Globus pallidus (tissue), 1 donor: Measurements from ENCODE around the gene KLHDC7A.

ENCODE experiments used
- DNase-seq: peaks from one replicate; pipeline ENCODE4 v3.0.0-alpha.2; 2015; ENCODE audit warnings: low spot score

The KLHDC7A gene

DNA sequence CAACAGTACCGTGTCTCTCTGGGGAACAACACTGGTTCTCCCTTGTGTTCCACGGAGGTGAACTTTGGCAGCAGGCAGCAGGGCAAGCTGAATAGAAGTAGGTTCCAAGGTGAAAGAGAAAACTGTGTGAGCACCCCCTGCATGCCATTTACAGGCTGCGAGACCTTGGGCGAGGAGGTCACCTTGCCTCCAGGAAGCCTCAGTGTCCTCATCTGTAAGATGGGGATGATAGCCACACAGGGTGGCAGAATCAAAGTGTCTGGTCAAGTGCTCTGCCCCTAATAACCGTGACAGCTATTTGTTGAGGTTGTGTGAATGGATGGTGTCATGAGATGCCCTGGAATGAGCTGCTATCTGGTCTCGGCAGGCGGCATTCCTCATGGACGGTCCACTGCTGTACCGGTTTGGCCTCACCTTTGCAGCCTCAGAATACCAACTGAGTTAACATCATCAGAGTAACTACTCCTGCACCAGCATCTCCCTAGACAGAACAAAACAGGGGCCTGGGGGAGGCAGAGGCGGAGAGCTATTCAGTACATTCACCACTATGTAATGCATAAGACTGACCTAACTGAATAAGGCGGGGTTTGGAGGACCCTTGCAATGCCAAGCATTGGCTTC lies 7.4 kb upstream of the KLHDC7A start:
- no peak for DNase-seq

DNA sequence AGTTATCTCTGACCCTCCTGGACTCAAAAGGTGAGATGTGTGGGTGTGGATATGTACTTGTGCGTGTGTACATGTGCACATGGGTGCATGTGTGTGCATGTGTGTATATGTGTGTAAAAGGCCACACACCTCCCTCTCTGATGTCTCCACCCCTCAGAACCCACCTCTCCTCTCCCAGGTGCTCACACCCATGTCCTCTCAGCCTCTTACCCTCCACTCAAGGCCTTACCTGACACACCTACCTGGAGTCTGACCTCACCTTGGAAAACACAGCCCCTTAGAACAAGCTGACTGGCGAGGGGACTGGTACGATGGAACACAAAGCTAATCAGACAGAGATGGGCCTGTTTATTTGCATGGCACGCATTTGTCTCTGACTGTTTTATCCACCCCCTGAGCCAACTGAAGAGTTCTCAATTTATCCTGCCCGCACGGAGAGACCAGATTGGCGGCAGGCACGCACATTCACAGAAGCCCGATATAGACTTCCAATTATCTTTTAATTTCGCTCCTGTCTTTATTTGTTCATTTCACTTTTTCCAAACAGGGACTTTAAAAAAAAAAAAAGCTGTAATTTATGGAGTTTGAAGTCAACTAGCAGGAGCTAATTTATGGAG lies 6.1 kb upstream of the KLHDC7A start:
- no peak for DNase-seq

DNA sequence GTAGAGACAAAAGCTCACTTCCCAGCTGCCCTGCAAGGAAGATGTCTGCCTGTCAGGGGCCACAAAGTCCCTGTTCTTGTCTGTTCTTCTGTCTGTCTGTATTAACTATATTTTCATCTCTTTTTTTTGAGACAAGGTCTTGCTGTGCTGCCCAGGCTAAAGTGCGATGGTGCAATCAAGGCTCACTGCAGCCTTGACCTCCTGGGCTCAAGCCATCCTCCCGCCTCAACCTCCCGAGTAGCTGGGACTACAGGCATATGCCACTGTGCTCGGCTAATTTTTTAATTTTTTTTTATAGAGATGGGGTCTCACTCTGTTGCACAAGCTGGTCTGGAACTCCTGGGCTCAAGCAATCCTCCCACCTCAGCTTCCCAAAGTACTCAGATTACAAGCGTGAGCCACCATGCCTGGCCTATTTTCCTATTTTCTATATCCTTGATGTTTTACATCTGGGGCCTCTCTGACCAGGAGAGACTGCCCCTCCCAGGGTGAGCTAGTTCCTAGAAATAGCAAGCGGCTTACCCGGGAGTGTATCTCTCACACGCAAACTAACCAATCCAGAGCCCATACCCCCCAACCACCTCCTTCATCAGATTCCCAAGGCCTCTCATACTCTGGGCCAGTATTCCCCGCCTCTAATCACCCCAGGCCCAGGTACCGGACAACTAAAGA lies 5.4 kb upstream of the KLHDC7A start:
- DNase-seq = no peak

DNA sequence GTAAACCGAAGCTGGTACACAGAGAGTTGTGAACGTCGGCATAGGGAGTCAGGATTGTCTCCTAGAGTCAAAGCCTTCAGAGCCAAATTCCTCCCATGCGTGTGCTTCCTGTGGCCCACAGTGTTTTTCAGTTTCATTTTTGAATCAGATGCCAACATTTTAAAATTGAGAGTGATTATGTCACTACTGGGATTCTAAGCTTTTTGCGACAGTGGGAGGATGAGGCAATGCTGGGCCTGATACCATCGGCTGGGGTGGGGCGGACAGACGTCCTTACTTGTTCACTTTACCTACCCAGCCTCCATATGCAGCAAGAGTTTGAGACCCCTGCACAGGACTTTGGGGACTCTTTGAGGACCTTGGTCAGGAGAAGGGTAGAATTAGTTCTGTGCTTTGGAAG lies 1.3 kb upstream of the KLHDC7A start:
- DNase-seq = no peak

DNA sequence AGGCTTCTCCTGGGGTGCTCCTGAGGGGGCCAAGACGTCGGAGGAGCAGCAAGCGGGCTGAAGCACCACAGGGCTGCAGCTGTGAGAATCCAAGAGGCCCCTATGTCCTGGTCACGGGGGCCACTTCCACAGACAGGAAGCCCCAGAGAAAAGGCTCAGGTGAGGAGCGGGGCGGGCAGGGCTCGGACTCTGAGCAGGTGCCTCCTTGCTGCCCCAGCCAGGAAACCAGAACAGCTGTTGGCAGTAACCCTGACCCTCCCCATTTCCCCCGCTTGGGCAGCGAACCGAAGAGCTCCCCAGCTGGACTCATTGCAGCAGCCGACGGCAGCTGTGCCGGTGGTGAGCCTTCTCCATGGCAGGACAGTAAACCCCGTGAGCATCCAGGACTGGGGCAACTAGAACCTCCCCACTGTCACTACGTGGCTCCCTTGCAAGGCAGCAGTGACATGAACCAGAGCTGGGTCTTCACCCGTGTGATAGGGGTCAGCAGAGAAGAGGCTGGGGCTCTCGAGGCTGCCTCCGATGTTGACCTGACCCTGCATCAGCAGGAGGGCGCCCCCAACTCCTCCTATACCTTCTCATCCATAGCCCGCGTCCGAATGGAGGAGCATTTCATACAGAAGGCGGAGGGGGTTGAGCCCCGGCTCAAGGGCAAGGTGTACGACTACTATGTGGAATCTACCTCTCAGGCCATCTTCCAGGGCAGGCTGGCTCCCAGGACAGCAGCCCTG lies 625 bp downstream of the KLHDC7A start:
- DNase-seq = no peak

DNA sequence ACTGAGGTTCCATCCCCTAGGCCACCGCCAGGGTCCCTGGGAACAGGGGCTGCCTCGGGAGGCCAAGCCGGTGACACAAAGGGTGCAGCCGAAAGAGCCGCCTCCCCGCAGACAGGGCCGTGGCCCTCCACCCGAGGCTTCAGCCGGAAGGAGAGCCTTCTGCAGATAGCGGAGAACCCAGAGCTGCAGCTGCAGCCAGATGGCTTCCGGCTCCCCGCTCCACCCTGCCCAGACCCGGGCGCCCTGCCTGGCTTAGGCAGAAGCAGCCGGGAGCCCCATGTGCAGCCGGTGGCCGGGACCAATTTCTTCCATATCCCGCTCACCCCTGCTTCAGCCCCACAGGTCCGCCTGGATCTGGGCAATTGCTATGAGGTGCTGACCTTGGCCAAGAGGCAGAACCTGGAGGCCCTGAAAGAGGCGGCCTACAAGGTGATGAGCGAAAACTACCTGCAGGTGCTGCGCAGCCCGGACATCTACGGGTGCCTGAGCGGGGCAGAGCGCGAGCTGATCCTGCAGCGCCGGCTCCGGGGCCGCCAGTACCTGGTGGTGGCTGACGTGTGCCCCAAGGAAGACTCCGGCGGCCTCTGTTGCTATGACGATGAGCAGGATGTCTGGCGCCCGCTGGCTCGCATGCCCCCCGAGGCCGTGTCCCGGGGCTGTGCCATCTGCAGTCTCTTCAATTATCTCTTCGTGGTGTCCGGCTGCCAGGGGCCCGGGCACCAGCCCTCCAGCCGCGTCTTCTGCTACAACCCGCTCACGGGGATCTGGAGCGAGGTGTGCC lies 1.4 kb downstream of the KLHDC7A start:
- DNase-seq = no peak

DNA sequence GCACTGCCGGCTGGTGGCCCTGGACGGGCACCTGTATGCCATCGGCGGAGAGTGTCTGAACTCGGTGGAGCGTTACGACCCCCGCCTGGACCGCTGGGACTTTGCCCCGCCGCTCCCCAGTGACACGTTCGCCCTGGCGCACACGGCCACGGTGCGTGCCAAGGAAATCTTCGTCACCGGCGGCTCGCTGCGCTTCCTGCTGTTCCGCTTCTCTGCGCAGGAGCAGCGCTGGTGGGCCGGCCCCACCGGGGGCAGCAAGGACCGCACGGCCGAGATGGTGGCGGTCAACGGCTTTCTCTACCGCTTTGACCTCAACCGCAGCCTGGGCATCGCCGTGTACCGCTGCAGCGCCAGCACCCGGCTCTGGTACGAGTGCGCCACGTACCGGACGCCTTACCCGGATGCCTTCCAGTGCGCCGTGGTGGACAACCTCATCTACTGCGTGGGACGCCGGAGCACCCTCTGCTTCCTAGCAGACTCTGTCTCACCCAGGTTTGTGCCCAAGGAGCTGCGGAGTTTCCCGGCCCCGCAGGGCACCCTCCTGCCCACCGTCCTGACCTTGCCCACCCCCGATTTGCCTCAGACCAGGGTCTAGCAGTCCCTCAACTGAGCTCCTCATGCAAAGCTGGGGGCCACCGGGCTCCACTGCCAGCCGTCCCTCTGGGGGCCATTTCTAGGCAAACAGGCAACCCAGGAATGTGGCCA lies 2.1 kb downstream of the KLHDC7A start:
- DNase-seq = no peak

DNA sequence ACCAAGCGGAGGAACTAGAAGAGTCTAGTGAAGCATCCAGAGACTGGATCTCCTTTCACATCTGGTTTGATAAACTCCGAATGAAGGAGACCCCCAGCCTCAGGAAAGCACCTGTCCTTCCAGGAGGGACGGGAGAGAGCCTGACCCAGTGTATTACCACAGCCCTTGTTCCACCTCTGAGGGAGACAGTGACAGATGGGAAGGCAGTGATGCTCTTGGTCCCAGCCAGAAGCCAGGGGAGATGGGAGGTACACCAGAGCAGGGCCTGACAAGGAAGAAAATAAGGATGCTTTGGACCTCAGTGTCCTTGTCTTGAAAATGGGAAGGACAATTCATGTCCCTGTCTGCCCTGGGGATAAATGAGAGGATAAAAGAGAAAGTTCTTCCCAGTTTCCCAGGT lies 3.5 kb downstream of the KLHDC7A start:
- DNase-seq = no peak

DNA sequence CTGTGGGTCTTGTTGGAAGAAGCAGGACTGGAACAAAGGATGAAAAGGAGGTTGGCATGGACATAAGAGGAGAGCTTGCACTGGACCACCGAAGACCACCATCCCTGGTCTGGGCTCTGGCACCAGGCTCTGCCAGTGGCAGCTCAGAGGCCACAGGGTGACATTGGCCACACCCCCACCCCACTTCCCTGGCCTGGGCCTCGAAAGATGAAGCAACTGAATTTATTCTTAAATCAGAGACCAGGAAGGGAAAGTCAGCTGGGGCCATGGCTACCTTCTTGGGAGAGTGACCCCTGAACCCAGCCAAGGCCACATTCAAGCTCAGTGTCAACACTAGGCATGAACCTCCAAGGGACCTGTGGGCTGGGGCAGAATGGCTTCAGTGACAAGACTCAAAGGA lies 4.0 kb downstream of the KLHDC7A start:
- no peak for DNase-seq

DNA sequence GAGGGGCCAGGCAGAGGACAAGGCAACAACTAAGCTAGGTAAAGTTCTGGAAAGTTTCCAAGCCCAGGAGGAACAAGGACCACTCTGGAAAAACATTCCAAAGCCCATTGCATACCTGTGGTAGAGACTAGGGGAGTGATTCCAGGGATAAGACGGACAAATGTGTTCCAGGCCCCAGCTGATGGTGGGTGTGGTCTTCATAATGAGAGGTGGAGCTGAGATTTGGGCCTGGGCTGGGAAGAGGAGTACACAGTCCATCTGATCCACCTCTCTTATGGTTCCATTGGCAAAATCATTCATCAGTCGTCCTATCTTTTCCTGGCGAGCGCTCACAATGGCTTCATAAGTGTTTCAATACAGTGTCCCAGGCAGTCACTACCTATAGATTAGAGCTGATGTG lies 4.5 kb downstream of the KLHDC7A start:
- DNase-seq = no peak

DNA sequence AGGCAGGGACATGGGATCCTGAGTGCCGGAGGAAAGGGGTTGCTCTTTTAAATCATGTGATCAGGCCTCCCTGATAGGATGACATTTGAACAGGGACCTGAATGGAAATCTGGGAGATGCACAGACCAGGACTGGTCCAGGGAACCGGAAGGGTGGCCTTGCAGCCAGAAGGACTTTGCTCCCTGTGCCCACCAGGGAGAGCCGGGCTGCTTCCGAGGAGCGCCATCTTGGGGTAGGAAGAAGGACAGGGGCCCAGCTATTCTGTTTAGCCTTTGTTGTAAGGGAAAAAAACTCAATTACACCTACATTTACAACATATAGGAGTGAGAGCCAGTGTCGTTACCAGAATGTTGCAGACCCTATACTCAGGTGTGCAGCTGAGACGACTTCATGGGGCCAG lies 5.5 kb downstream of the KLHDC7A start:
- DNase-seq = no peak

DNA sequence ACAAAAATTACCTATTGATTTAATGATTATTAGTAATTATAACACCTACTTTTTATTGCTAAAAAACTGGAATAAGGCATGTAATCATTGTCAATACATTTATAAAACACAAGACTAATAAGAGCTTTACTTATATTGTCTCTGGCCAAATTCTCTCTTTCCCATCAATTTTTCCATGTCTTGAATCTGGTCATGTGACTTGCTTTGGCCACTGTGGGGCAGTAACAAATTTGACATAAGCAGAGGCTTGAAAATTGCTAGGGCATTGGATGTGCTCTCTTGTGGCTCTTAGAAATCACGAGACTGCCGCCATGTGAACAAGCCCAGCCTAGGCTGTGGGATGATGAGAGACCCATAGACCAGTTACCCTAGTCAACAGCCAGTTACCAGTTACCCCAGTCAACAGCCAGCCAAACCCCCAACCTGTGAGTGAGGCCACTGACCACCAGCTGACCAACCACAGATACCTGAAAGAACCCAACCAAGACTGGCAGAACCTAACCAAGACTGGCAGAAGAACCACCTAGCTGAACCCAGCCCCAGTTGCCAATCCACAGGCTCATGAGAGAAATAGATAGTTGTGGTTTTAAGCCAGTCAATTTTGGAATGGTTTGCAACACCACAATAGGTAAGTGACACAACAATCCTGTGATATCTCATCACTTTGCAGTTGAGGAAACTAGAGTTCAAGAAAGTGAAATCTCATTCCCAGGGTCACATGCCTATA lies 8.8 kb downstream of the KLHDC7A start:
- no peak for DNase-seq

DNA sequence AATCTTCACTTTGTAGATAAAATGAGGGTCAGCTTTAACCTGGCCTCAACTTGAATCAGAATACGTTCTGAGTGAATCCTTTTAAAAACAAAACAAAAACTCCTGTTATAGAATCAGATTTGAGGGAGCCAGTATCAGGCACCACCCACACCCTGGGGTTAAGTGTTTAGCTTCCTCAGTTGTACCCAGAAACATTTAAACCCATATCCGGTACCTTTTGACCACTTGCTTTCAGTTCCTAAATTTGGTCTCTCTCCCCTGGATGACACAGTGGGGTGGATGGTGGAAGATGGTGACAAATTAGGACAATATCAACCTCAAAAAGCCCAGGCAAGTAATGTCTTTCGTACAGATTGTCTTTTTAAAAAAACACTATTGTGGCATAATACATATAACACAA lies 10.4 kb downstream of the KLHDC7A start:
- no peak for DNase-seq

DNA sequence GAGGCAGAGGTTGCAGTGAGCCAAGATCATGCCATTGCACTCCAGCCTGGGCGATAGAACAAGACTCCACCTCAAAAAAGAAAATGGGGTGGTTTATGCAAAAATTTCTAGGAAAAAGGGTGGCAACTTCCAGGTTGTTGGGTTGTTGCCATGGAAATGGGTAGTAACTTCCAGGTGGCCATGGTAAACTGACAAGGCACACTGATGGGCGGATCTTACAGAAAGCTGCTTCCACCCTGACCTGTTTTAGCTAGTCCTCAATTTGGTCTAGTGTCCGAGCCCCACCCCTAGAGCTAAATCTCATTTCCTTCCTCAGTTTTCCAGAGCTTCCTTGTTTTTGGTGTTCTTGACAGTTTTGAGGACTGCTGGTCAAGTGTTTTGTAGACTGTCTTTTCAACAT lies 13.6 kb downstream of the KLHDC7A start:
- DNase-seq = no peak

DNA sequence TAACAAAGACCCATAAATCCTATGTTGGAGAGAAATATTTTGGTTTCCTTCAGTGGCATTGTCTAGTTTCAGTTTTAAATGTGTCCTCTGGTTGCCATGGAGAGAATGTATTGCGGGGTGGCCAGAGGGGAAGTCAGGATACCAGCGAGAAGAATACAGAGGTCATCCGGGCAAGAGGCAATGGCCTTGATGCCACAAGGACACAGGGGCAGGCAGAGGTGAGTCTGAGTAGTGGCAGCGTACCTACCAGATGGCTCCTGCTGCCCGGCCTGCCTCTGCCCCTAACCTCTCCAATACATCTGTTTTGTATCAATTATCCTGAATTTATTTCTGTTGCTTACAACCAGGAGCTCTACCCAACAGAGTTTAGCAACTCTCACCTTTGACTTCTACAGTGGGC lies 14.9 kb downstream of the KLHDC7A start:
- DNase-seq = no peak

DNA sequence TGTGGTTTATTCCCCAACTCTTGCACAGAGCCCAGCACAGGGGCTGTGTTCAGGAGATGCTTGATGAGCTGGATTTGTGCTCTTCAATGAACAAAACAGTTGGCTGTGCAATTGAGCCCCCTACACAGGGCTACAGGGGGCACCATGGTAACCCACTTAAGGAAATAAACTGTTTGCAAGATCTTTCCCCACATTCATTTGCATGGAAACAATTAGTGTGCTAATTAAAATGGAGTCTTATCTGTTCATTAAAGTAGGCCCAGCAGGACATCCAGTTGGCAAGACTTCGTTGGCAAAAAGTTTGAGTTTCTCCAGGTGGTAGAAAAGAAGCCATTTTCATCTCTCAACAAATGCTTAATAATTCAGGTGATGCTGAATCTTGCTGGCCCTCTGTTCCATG lies 15.3 kb downstream of the KLHDC7A start:
- DNase-seq = no peak

DNA sequence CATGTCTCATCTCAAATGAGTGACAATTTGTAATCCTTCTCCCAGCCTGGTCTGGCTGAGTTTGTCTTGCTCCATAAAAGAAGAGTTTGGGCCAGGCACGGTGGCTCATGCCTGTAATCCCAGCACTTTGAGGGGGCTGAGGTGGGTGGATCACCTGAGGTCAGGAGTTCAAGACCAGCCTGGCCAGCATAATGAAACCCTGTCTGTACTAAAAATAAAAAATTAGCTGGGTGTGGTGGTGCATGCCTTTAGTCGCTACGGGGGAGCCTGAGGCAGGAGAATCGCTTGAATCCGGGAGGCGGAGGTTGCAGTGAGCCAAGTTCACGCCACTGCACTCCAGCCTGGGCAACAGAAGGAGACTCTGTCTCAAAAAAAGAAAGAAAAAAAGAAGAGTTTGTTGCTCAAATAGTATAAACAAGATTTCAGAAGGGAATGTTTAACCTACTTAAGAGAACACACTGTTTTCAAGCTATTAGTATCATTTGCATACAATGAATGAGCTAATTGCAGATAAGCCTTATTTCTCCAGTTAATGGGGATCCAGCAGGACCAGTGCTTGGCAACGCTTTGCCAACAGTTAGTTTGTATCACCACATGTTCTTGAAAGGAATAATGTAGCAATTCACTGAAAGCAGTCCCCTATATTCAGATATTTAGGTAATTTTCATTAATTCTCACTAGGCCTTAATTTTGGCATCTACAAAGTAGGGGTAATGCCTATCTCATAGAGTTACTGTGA lies 15.9 kb downstream of the KLHDC7A start:
- DNase-seq = no peak

DNA sequence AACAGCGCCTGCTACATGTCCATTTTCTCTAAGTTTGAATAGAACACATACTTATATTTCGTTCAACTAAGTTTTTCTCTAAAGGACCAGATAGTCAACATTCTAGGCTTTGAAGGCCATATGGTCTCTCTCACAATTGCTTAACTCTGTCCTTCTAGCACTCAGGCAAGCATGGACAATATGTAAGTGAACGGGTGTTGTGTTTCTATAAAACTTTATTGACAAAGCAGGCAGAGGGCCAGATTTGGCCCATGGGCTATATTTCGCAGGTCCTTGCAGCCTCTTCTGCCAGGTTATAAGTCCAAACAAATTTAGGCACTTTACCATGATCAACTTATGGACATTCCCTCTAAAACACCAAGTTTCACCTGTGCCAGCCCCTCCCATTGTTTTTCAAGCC lies 21.1 kb downstream of the KLHDC7A start:
- DNase-seq = no peak

DNA sequence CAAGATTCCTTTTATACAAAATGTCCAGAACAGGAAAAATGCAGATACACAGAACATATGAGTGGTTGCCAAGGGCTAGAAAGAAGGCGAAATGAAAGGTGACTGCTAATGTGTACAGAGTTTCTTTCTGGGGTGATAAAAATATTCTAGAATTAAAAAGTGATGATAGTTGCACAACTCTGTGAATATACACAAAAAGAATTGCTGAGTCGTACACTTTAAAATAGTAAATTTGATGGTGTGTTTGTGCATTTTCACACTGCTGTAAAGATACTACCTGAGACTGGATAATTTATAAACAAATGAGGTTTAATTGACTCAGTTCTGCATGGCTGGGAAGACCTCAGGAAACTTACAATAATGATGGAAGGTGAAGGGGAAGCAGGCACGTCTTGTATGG lies 23.9 kb downstream of the KLHDC7A start:
- no peak for DNase-seq

DNA sequence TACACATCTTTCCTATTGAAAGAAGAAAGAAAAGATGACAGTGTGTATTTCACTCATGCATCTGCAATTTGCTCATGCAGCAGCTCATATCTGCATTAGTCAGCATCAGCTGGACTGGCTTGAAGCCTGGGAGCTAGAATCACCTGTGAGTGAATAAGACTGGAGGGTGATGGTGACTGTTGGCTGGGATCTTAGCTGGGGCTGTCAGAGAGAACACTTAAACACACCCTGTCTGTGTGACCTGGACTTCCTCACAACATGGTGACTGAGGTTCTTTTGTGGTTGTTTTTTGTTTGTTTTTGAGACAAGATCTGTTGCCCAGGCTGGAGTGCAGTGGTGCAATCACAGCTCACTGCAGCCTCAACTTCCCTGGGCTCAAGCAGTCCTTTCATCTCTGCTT lies 24.9 kb downstream of the KLHDC7A start:
- DNase-seq = no peak
